HG03175 (cell line): ENCODE measurements around the gene TSPAN4.

Experiments used
- ATAC-seq: cut with Tn5 transposase; IDR thresholded peaks from one replicate; pipeline ENCODE4 v1.9.1; 2021; ENCODE audit warnings: mild to moderate bottlenecking, moderate library complexity; ENCODE audit not compliant: unreplicated experiment

Gene TSPAN4

DNA sequence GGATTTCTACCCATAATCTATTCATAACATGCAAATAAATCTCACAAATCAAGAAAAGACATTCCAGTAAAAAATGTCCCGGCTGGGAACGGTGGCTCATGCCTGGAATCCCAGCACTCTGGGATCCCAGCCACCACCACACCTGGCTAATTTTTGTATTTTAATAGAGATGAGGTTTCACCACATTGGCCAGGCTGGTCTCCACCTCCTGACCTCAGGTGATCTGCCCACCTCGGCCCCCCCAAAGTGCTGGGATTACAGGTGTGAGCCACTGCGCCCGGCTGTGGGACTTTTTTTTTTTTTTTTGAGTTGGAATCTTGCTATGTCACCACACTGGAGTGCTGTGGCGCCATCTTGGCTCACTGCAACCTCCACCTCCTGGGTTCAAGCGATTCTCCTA lies 63.3 kb downstream of the TSPAN4 start:
- no peak for ATAC-seq

DNA sequence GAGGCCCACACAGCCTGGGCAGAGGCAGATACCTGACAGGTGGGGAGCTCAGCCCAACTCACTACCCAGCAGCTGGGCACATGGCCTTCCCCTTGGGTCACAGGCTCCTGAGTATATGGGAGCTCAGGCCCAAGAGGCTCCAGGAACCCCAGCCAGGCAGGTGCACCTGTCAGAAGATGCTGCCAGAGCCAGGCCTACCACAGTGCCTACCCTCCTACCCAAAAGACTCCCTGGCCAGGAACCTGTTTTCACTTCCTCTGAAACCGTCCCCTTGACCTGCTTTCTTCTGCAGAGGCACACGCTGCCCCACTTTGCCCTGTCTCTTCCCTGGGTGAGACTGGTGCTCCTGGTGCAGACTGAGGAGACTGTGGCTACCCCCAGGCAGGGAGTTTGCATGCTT lies 65.0 kb downstream of the TSPAN4 start:
- ATAC-seq = no peak

DNA sequence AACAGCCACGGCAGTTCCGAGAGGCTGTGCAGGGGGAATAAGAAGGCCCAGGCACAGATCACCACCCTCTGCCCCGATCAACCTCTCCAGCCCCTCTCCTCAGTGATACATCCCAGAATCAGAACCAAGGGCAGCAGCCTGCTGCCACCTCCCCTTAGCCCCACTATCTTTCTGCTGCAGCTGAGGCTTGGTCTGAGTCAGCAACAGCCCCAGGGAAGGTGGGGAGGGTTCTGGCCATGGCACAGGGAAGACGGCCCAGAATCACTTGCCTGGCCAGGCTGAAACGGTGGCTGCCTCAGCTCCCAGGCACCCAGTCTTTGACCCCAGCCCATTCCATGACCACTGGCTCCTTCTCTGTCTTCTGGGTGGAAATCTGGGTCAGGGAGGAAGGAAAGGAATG lies 65.6 kb downstream of the TSPAN4 start:
- no peak for ATAC-seq

DNA sequence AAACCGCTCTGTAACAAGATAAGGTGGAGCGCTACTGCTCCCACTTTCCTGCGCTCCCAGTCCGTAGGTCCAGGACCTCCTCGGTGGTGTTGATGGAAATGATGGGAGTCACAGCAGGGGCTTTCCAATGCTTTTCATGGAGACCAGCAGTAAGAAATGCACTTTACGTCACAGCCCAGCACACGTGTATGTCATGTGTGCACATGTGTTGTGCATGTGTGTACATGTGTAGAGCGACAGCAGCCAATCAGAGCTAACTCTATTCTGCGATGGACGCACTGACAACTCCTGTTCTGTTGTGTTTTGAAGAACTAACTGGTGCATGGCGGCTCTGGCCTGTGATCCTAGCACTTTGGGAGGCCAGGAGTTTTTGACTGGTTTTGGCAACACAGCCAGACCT lies 66.8 kb downstream of the TSPAN4 start:
- no peak for ATAC-seq

DNA sequence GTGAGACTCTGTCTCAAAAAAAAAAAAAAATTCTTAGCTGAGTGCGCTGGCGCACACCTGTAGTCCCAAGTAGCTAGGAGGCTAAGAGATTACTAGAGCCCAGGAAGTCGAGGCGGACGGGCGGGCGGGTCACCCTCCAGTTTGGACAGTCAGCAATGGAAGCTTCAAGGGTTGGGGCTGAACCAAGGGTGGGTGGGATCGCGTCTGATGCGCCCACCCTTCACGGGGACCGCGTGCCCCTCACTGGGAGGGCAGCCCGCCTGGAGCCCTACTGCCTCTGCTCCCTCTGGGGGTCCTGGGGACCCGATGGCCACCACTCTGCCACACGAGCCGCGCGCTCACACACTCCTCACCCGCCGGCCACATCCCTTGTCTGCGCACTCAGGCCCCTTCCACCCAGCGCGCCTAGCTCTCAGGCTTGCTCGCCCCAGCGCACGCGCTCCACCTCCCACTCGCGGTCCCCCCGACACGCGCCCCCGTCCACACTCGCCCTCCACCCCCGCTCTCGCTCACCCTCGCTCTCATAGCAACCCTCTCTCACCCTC lies 67.5 kb downstream of the TSPAN4 start:
- no peak for ATAC-seq

DNA sequence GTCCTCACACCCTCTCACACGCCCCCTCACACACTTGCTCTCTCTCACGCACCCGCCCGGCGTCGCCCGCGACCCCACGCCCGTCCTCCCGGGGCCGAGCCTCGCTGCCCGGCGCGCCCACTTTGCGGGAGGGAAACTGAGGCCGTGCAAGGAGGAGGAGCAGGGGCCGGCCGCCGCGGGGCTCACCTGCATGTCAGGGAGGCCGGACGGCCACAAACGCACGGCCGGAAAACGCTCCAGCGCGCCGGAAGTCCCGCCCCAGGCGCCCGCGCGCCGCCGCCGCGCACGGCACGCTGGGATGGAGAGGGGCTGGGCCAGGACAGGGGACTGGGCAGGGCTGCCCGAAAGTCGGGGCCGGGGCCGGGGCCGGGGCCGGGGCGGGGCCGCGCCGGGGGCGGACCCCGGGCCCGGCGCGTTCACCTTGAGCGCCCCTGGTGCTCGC lies 68.0 kb downstream of the TSPAN4 start, which contains the start of gene CHID1:
TSS of gene CHID1 (minus strand) at position 222 of the 442 bp plus-strand sequence. CDS start 5,994 bp downstream, outside the sequence.
- ATAC-seq = peak; percentile 89

DNA sequence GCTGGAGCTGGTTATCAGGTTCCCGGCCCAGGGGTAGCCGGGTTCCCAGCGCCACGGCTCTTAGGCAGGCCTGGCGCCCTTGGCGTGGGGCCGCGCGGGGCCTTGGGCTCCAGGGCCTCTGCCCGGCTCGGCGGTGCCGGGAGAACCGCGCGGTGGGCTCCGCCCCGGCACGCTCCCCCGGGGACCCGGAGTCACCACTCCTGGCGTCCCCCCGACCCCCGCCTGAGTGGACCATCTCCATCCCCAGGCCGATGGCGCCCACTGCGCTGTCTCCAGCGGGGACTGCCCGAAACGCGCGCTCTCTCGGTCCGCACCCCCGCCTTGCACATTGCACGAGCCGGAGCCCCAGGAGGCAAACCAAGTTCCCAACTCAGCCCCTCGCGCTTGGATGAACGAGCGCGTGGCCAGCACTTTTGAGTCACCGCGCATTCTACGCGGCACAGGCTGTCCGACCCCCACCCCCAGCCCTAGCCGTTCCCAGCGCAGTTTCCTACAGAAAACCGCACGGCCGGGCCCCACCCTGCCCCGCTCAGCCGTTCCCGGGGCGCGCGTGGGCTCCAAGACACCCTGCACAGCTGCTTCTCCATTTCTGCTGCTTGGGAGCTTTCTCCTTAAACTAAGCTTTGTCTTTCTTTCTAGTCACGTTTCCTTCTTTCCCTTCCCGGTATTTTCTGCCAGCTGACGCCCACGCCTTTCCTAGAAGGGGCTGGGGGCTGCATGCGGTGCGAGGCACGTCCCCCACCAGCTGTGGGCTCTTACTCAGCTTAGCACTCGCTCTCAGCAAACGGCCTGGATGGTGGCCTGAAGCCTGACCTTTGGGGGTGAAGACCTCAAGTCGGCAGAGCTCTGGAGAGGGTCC lies 68.6 kb downstream of the TSPAN4 start:
- ATAC-seq = peak; percentile 41

DNA sequence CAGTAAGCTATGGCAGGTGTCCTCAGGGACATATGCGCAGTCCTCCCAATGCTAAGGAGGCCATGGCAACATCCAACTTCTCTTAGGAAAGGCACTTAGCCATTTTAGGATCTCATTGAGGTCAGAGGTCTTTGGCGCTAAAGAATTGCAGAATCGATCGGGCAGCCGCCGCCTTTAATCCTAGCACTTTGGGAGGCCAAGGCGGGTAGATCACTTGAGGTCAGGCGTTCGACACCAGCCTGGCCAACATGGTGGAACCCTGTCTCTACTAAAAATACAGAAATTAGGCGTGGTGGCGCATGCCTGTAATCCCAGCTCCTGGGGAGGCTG lies 69.2 kb downstream of the TSPAN4 start:
- no peak for ATAC-seq

DNA sequence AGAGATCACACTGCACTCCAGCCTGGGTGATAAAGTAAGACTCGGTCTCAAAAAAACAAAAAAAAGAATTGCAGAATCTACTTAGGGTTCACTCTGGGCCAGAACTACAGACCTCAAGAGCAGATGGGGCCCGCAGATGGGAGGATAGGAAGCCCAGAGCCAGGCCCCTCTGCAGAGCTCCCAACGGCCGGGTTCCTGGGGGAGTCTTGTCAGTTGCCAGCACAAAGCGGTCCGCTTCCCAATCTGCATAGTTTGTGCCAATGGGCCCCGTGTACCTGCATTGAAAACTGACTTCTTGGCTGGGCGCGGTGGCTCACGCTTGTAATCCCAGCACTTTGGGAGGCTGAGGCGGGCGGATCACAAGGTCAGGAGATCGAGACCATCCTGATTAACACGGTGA lies 69.6 kb downstream of the TSPAN4 start:
- no peak for ATAC-seq

DNA sequence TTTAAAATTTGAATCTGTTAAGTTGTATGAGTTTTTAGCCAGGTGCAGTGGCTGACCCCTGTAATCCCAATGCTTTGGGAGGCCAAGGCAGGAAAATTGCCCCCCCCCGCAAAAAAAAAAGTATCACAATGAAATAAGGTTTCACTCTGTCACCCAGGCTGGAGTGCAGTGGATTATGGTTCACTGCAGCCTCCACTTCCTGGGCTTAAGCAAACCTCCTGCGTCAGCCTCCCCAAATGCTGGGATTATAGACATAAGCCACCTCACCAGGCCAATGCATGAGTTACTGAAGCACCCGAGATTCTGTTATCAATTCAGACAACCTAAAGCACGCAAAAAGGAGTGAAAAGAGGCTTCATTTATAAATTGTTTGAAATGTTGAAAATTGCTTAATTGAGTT lies 70.4 kb downstream of the TSPAN4 start:
- no peak for ATAC-seq

DNA sequence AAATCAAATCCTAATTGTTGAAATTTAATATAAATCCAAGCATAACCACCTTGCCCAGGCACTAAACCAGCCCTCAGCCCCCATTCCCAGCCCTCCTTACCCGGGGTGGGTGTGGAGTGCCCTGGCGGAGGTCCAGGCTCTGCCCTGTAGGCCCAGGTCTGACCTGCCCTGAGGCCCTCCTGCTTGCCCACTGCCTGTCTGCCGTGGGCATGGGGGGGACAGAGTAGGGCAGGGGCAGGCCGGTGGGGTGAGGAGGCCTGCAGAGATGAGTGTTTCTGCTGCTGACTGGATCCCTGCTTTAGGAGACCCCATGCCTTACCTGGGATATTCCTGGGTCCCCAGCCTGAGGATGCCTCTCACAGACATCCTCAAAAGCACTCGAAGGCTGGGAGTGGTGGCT lies 71.6 kb downstream of the TSPAN4 start:
- ATAC-seq = no peak

DNA sequence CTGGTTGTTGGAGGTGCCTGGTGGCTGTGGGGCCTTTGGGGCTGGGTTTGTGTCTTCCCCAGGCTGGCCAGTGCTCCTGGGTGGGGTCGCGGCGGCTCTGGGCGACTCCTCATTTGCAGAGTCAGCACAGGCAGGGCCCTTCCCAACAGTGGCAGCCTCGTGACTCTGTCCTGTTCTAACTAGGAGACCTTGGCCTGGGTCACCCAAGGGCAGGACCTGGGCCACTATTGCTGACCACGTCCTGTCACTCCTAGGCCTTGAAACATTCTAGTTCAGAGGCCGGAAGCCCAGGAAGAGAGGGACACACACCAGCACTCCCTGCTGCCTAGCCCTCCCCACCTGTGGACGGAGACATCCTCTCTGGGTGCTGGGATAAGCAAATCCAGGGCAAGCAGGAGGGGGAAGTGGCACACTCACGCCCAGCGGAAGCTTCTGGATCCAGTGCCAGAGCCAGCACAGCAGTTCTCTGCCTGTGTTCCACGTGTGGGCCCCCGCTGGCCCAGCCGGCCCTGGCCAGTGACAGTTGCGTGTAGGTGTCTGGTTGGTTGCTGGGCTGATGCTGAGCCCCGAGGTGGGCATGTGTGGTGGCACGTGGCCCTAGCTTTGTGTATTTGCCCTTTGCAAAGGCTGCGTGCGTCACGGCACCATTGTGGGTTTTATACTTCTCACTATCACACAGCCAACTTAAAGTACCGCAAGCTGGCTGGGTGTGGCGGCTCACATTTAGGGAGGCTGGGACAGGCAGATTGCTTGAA lies 72.3 kb downstream of the TSPAN4 start:
- ATAC-seq = no peak
